MCF 10A (cell line): ENCODE results near the gene LSM2. TPM values are rescaled to one million over a fixed set of nuclear protein-coding genes. Genes with fewer than 3 reads are reported as not detected.
"Not testable (repeated sequence)": the region's sequence is repeated elsewhere in the genome, so short reads cannot be mapped to it uniquely, and the experiment has no call there.

Source experiments
- BruUV-seq: library from RNA; stranded (reverse); fragments of 400-500 nt; replicated peaks from 2 replicates; lab custom pipeline; 2021; lab: Mats Ljungman, UMichigan
- CTCF ChIA-PET: fragments of 300-600 bp; sonication (Branson Sonifier 250); formaldehyde crosslinking; extraction: SDS; loops from one replicate; lab custom pipeline; 2021; ENCODE audit warnings: antibody characterized with exemption, inconsistent platforms; lab: Yijun Ruan, JAX
- POLR2A ChIA-PET: fragments of 300-600, 350-650 bp; sonication (Branson Sonifier 250); formaldehyde crosslinking; extraction: SDS; loops from one replicate; lab custom pipeline; 2020; ENCODE audit warnings: antibody characterized with exemption, inconsistent platforms; lab: Yijun Ruan, JAX
- DNase-seq: peaks from one replicate; pipeline ENCODE4 v3.0.0-alpha.2; 2018; ENCODE audit not compliant: unreplicated experiment
- H3K27ac Mint-ChIP-seq: one replicate; pipeline ENCODE4 v1.8.0; 2022; ENCODE audit warnings: mild to moderate bottlenecking, low read depth, mixed read lengths; ENCODE audit not compliant: unreplicated experiment
- H3K27me3 Mint-ChIP-seq: one replicate; pipeline ENCODE4 v1.8.0; 2022; ENCODE audit warnings: mixed read lengths; ENCODE audit not compliant: insufficient read depth, unreplicated experiment
- H3K36me3 Mint-ChIP-seq: one replicate; pipeline ENCODE4 v1.8.0; 2022; ENCODE audit warnings: mild to moderate bottlenecking, moderate library complexity, mixed read lengths; ENCODE audit not compliant: insufficient read depth, unreplicated experiment
- H3K4me1 Mint-ChIP-seq: one replicate; pipeline ENCODE4 v1.8.0; 2022; ENCODE audit warnings: mixed read lengths; ENCODE audit not compliant: insufficient read depth, unreplicated experiment
- H3K4me3 Mint-ChIP-seq: one replicate; pipeline ENCODE4 v1.8.0; 2022; ENCODE audit warnings: mild to moderate bottlenecking, moderate library complexity, mixed read lengths; ENCODE audit not compliant: unreplicated experiment
- H3K9me3 Mint-ChIP-seq: one replicate; pipeline ENCODE4 v1.8.0; 2022; ENCODE audit warnings: mixed read lengths; ENCODE audit not compliant: unreplicated experiment
- intact Hi-C: fragments of 100-400 bp; cut with micrococcal nuclease; formaldehyde crosslinking; loops from 2 replicates; pipeline ENCODE4 v1.14.1; 2022
- total RNA-seq: library from RNA; stranded (reverse); gene quantifications from 2 replicates; pipeline ENCODE4 v1.2.3, GENCODE V29; 2022
- TF ChIP-seq, protein P1 (sequence below): fragments of 200-600 bp; IDR thresholded peaks from one replicate; pipeline ENCODE4 v1.8.0; 2022; ENCODE audit warnings: antibody characterized with exemption, mild to moderate bottlenecking; ENCODE audit not compliant: unreplicated experiment

Gene LSM2
- total RNA-seq, 1 experiment from 2014 or later = 47.4 TPM

DNA sequence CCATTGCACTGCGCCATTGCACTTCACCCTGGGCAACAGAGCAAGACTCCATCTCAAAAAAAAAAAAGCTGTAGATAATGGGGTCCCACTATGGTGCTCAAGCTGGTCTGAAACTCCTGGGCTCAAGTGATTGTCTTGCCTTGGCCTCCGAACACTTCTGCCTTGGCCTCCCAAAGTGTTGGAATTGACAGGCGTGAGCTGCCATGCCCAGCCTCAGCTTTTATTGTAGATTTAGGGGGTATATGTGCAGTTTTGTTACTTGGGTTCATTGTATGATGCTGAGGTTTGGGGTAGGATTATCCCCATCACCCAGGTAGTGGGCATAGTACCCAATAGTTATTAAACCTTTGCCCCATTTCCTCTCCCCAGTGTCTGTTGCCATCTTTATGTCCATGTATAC lies 32.2 kb upstream of the LSM2 start:
- DNase-seq = no peak
- CTCF ChIA-PET = interaction anchor here (0.6 to 0.9 kb wide), 4 partner anchors 23 to 110 kb away, joined by 3 to 6 read pairs (median 4); partner anchors contain the start of genes DDAH2 and NEU1
- BruUV-seq = no TSS peak
- peaks cover 79% of the 10 kb centered on the region for H3K36me3 Mint-ChIP-seq
- TF ChIP-seq, protein P1, sequence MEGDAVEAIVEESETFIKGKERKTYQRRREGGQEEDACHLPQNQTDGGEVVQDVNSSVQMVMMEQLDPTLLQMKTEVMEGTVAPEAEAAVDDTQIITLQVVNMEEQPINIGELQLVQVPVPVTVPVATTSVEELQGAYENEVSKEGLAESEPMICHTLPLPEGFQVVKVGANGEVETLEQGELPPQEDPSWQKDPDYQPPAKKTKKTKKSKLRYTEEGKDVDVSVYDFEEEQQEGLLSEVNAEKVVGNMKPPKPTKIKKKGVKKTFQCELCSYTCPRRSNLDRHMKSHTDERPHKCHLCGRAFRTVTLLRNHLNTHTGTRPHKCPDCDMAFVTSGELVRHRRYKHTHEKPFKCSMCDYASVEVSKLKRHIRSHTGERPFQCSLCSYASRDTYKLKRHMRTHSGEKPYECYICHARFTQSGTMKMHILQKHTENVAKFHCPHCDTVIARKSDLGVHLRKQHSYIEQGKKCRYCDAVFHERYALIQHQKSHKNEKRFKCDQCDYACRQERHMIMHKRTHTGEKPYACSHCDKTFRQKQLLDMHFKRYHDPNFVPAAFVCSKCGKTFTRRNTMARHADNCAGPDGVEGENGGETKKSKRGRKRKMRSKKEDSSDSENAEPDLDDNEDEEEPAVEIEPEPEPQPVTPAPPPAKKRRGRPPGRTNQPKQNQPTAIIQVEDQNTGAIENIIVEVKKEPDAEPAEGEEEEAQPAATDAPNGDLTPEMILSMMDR = no peak
- POLR2A ChIA-PET = interaction anchor here (0.7 to 11.2 kb wide), 9 partner anchors 9 to 174 kb away, joined by 3 to 202 read pairs (median 5); partner anchors contain the start of genes GPANK1, HSPA1A, HSPA1B and HSPA1L
- no peaks in the 10 kb centered on the region for H3K9me3 Mint-ChIP-seq
- no peak overlapping the region for H3K27ac Mint-ChIP-seq
- peak overlapping the region; percentile 86 for H3K4me3 Mint-ChIP-seq
- intact Hi-C loops = loop anchor here (10.0 kb wide), 1 partner anchor 116 kb away; the partner anchor contains the start of genes NELFE and SKIC2
- peaks cover 18% of the 10 kb centered on the region for H3K4me1 Mint-ChIP-seq
- H3K27me3 Mint-ChIP-seq = no peaks in the 10 kb centered on the region

DNA sequence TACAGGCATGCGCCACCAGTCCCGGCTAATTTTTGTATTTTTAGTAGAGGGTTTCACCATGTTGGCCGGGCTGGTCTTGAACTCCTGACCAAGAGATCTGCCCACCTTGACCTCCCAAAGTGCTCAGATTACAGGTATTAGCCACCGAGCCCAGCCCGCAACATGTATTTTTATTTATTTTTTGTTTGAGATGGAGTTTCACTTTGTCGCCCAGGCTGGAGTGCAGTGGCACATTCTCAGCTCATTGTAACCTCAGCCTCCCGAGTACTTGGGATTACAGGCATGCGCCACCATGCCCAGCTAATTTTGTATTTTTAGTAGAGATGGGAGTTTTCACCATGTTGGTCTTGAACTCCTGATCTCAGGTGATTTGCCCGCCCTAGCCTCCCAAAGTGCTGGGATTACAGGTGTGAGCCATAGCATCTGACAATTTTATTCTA lies 31.4 kb upstream of the LSM2 start:
- Mint-ChIP-seq H3K4me3 (peak overlapping the region; percentile 86), H3K4me1 (peaks cover 18% of the 10 kb centered on the region), H3K36me3 (peaks cover 79% of the 10 kb centered on the region)
- H3K27me3 Mint-ChIP-seq, H3K27ac Mint-ChIP-seq, BruUV-seq, DNase-seq, H3K9me3 Mint-ChIP-seq: not testable (repeated sequence)
- ChIA-PET CTCF (interaction anchor here (0.6 to 0.9 kb wide), 3 partner anchors 40 to 1027 kb away, joined by 3 to 6 read pairs (median 4); partner anchors contain the start of gene DDAH2), POLR2A (interaction anchor here (0.7 to 11.2 kb wide), 9 partner anchors 15 to 173 kb away, joined by 3 to 202 read pairs (median 4); partner anchors contain the start of genes GPANK1, HSPA1A, HSPA1B and HSPA1L)
- intact Hi-C loops = loop anchor here (10.0 kb wide), 1 partner anchor 117 kb away; the partner anchor contains the start of genes NELFE and SKIC2

DNA sequence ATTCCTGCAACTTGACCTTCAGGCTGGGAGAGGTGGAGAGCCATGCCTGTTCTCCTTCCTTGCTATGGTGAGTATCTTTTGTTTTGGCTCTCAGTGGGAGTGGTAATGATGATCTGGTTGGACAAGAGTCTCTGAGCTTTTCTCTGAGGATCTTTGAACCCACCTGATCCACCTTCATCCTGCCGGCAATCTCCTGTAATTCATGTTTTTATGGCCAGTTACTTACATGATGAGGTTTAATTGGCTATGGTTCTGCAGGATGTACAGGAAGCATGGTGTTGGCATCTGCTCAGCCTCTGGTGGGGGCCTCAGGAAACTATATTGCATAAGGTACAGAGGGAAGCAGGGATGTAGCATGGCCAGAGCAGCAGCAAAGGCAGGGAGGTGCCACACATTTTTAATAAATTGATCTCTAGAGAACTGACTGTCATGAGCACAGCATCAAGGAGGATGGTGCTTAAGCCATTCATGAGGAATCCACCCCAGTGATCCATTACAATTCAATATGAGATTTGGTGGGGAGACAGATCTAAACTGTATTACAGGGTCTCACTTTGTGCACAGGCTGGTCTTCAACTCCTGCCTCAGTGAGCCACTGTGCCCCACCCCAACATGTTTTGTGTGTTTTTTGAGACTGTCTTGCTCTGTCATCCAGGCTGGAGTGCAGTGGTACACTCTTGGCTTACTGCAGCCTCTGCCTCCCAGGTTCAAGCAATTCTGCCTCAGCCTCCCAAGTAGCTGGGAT lies 30.8 kb upstream of the LSM2 start:
- H3K27me3 Mint-ChIP-seq = no peaks in the 10 kb centered on the region
- DNase-seq = no peak
- H3K36me3 Mint-ChIP-seq = peaks cover 79% of the 10 kb centered on the region
- intact Hi-C loops = loop anchor here (10.0 kb wide), 1 partner anchor 117 kb away; the partner anchor contains the start of genes NELFE and SKIC2
- BruUV-seq = no TSS peak
- POLR2A ChIA-PET = interaction anchor here (0.6 to 11.2 kb wide), 24 partner anchors 9 to 1239 kb away, joined by 3 to 202 read pairs (median 4); partner anchors contain the start of genes ABHD16A, C6orf47, CLIC1 and DDAH2
- no peaks in the 10 kb centered on the region for H3K9me3 Mint-ChIP-seq
- H3K4me1 Mint-ChIP-seq = peaks cover 18% of the 10 kb centered on the region
- H3K27ac Mint-ChIP-seq = no peak overlapping the region
- TF ChIP-seq, protein P1 = no peak
- CTCF ChIA-PET = interaction anchor here (0.6 to 1.0 kb wide), 4 partner anchors 39 to 141 kb away, joined by 3 to 4 read pairs (median 3); no protein-coding TSS in a partner anchor
- H3K4me3 Mint-ChIP-seq = peak overlapping the region; percentile 86

DNA sequence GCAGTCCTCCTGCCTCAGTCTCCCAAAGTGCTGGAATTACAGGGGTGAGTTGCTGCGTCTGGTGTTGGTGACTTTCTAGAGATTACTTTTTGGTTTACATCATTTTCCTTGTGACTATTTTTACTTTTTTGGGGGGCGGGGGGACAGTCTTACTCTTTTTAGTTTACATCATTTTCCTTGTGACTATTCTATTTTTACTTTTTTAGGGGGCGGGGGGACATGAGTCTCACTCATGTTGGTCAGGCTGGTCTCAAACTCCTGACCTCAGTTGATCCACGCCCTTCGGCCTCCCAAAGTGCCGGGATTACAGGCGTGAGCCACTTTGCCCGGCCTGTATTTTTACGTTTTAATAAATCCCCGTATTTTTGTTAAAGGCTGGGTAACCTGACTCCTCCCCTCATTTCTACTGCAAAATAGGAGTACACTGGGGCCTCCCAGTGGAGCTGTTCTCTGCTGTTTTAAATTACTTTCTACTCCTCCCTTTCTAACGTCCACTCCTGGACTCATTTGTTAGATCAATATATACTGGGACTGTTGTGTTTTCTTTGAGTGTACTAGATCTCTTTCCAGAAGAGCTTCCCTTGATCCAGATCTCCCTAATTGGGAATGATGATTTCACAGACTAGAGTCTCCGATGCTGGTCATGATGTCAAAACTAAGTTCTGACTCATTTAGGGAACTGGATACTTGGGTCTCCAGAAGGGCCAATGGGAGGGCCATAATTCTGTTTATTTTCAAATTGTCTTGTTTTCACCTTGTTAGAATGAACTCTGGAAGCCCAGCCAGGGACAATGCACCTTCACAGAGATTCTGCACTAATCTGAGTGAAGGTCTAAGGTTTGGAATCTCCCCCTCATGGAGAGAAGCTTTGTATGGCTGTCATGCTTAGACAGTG lies 30.0 kb upstream of the LSM2 start:
- DNase-seq = peak; percentile 45
- CTCF ChIA-PET = interaction anchor here (0.7 to 1.4 kb wide), 6 partner anchors 50 to 278 kb away, joined by 3 to 5 read pairs (median 4); partner anchors contain the start of gene LY6G5C
- intact Hi-C loops = loop anchor here (10.0 kb wide), 1 partner anchor 118 kb away; the partner anchor contains the start of genes NELFE and SKIC2

More for the DNA sequence above, 30.0 kb upstream of the LSM2 start:
- Mint-ChIP-seq H3K4me3 (peak overlapping the region; percentile 86), H3K27me3 (no peaks in the 10 kb centered on the region), H3K9me3 (no peaks in the 10 kb centered on the region), H3K4me1 (peaks cover 18% of the 10 kb centered on the region), H3K27ac (peak overlapping the region; percentile 99), H3K36me3 (peaks cover 73% of the 10 kb centered on the region)
- POLR2A ChIA-PET = interaction anchor here (0.6 to 11.2 kb wide), 27 partner anchors 10 to 1238 kb away, joined by 3 to 202 read pairs (median 4); partner anchors contain the start of genes ABHD16A, C6orf47, CLIC1 and DDAH2
- no TSS peak for BruUV-seq
- TF ChIP-seq, protein P1 = no peak
